ENCODE data around the gene CACNB4.

- TF ChIP-seq GATA3 (IDR thresholded peaks at IDR 0.05; ENCODE audit: low read depth, low read length) = no peak
- no peak for TF ChIP-seq GATA2 (IDR thresholded peaks at IDR 0.05; ENCODE audit: low read depth, low read length)
Measured at GRCh38 chr2:152083202-152083875, 15.5 kb downstream of the CACNB4 start.
